Left renal cortex interstitium (tissue), 4 donors: ENCODE measurements around the gene LRMDA. TPM values are rescaled to one million over a fixed set of nuclear protein-coding genes. Genes with fewer than 3 reads are reported as not detected.

Experiments used
- DNase-seq, 4 donors: peaks; one replicate each; pipeline ENCODE4 v3.0.0-alpha.2; 2013; ENCODE audit warnings: low read depth in 4 of 4, low spot score in 2 of 4, missing footprints in 1 of 4
- polyA plus RNA-seq, 4 donors: library from polyadenylated mRNA; unstranded; fragments of 120-200 nt; gene quantifications; one replicate each; pipeline ENCODE4 v1.2.1, GENCODE V29; 2013; ENCODE audit not compliant: insufficient read length in 4 of 4

Gene LRMDA
- polyA plus RNA-seq, 4 donors = 15.3 to 23.5 (median 21.1) TPM

- no peak for DNase-seq
Measured at GRCh38 chr10:75880031-75880775, 448.8 kb downstream of the LRMDA start.

GRCh38 chr10:75883081-75884072 is 452.0 kb downstream of the LRMDA start:
- no peak for DNase-seq

DNA sequence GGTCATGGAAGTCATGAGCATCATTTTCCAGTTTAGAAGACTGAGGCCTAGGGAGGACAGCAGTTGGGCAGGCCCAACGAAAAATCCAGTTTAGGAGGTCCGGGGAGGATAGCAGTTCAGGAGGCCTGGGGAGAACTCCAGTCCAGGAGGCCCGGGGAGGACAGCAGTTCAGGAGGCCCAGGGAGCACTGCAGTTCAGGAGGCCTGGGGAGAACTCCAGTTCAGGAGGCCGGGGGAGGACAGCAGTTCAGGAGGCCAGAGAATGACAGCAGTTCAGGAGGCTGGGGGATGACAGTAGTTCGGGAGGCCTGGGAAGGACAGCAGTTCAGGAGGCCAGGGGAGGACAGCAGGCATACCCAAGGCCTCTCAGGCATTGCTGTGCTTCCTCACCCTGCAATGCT is 453.4 kb downstream of the LRMDA start:
- no peak for DNase-seq

GRCh38 chr10:75887369-75887768 is 455.9 kb downstream of the LRMDA start:
- no peak for DNase-seq

GRCh38 chr10:75887992-75888680 is 456.7 kb downstream of the LRMDA start:
- DNase-seq = no peak

- no peak for DNase-seq
Measured at GRCh38 chr10:75889051-75889450, 457.6 kb downstream of the LRMDA start.

DNA sequence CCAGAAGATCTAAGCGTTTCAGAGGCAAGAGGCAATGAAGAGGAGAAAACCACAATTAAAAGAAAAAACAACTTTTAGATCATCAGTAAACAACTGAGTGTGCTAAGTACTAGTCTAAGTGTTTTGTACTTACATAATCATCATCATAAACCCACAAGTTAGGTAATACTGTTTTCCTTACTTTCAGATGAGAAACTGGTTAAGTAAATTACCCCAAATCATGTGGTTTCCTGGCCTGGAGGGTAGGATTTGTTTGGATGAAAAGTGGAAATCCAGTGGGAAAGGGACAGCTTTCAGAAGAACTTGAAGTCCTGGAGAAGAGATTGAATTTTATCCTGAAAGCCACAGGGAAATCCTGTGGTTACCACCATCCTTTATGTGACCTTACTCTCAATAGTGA is 463.3 kb downstream of the LRMDA start:
- no peak for DNase-seq

- DNase-seq = no peak
Measured at GRCh38 chr10:75895259-75895658, 463.8 kb downstream of the LRMDA start.

- no peak for DNase-seq
Measured at GRCh38 chr10:75899816-75900390, 468.5 kb downstream of the LRMDA start.

DNA sequence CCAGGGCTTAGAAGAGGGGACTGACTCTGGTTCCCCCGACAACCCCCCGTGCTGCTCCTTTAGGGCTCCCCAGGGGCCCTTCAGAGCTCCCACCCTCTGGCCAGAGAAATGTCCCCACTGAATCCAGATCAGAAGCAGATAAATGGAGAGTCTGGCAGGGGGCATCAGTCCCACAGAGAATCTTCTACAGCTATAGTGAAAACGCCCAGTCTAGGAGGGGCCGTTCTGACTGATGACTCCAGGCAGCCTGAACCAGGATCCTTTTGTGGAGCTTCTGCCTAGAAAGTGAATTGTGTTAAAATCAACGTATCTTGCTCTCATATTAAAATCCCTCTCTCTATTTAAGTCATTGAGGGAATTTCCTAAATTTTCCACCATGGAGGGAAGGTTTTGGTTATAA is 471.4 kb downstream of the LRMDA start:
- no peak for DNase-seq

DNA sequence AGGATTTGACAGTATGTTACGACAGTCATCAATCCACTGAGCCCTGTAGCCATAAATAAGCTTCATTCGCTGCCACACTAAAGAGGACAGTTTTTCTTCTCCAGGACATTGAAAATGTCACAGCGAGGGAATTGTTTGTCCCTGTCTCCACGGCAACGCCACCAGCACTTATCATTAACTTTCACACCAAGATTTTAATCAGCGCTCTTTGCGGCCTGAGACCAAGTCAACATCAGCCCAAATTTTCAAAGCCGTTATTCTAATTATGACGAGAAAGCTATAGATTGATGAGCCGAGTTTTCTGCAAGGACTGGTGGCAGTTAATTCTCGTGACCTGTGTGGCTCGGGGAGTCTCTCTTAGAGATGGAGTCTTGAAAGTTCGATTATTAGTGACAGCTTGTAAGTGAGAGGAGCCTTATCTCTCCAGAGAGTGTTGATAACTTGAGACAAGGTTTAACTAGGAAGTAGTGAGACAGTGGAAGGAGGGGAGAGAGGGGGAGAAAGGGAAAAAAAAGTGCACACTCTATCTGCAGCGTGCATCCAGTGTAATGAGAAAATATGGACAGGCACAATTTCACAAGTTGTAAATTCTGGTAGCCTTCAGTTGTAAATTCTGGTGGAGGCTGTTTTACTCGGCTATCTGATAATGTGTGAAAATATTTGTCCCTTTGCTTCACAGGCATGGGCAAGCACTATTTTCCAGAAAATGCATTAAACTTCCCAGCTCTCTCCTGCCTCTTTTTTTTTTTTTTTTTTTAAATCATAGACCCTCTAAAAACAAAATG is 473.3 kb downstream of the LRMDA start:
- DNase-seq = no peak

- no peak for DNase-seq
Measured at GRCh38 chr10:75905490-75905889, 474.1 kb downstream of the LRMDA start.

DNA sequence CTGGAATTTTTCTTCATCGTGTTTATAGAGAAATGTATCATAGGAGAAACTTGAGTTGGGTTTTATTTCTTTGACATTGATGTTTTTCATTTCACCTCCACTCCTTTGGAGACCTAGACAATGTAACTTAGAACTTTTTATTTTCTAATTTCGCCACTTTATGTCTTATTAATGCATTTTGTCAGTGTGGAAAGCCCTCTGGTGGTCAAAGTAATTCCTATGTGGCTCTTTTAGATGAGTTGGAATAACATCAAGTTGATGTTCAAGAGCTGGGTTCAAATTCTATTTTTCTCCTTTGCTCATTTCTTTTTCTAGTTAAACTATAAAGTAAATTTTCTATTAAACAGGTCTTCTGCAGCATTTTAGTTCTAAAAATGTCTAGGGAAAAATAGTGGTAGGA is 478.6 kb downstream of the LRMDA start:
- DNase-seq = no peak

- DNase-seq = no peak
Measured at GRCh38 chr10:75911426-75911825, 480.0 kb downstream of the LRMDA start.

GRCh38 chr10:75916906-75917305 is 485.5 kb downstream of the LRMDA start:
- DNase-seq = no peak

DNA sequence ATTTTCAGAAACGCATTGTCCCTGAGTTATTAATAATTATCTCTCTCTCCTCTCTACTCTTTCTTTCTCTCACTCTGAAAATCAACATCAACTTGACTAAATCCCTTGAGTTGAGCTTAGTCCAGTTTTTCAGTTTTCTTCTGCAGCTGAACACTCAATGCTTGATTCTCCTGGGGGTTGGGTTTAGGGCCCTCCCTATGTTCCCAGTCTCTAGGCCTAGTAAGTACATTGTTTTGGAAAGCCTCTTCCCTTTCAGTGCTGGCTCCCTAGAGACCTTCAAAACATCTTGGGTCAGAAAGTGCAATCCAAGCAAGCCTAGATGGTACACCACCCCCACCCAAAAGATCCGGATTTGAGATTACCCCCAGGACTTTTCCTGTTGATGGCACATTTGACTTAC is 488.5 kb downstream of the LRMDA start:
- DNase-seq = no peak

- no peak for DNase-seq
Measured at GRCh38 chr10:75922435-75922834, 491.0 kb downstream of the LRMDA start.

DNA sequence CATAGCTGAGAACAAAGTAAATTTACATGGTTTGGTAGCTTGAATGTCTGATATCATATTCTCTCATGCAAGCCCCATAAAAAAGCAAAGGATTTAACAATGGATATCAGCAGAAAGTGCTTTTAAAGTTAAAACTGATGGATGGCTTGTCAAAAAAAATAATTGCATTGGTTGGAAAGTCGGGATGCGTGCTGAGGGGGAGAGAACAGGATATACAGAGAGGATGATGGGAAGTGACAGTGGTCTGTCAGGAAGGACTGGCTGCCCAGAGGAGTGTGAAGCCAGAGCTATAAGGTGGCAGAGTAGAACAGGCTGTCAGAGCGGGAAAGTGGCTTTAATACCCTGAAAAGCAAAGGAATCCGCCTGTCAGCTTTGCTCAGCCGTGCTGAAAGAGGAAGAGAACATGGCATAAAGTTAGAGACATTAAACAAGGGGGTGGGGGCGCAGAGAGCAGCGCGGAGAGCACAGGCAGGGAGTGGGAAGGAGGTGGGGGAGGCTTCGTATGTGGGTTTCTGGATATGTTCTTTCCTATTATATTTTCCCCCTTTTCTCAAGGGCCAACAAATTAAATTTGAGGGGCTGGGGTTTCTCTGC is 493.0 kb downstream of the LRMDA start:
- DNase-seq = peak in 1 of 4 donors; percentile 29

GRCh38 chr10:75925999-75926398 is 494.6 kb downstream of the LRMDA start:
- no peak for DNase-seq

- DNase-seq = no peak
Measured at GRCh38 chr10:75926763-75927162, 495.3 kb downstream of the LRMDA start.
